HEK293 (cell line): Measurements from ENCODE around the gene PKNOX2.

Source experiments
- FEZF1 ChIP-seq: fragments of 450-650 bp; formaldehyde crosslinking; IDR thresholded peaks from 2 replicates; pipeline ENCODE4 v1.5.1; 2016; ENCODE audit warnings: missing biosample characterization, missing genetic modification characterization
- KLF8 ChIP-seq: fragments of 450-650 bp; formaldehyde crosslinking; IDR thresholded peaks from 2 replicates; pipeline ENCODE4 v1.5.1; 2016; ENCODE audit warnings: missing biosample characterization, missing genetic modification characterization
- KLF9 ChIP-seq: fragments of 450-650 bp; formaldehyde crosslinking; IDR thresholded peaks from 2 replicates; pipeline ENCODE4 v1.5.1; 2016; ENCODE audit warnings: missing biosample characterization, missing genetic modification characterization, low read depth
- REST ChIP-seq: fragments of 450-650 bp; formaldehyde crosslinking; IDR thresholded peaks from 2 replicates; pipeline ENCODE4 v1.5.1; 2016; ENCODE audit warnings: missing biosample characterization, missing genetic modification characterization
- ZNF214 ChIP-seq: fragments of 450-650 bp; formaldehyde crosslinking; IDR thresholded peaks from 2 replicates; pipeline ENCODE4 v1.5.1; 2017; ENCODE audit warnings: missing biosample characterization, mild to moderate bottlenecking, missing genetic modification characterization, borderline replicate concordance
- ZNF24 ChIP-seq: fragments of 450-650 bp; formaldehyde crosslinking; IDR thresholded peaks from 2 replicates; pipeline ENCODE4 v1.5.1; 2016; ENCODE audit warnings: missing biosample characterization, missing genetic modification characterization
- ZNF292 ChIP-seq: fragments of 450-650 bp; formaldehyde crosslinking; IDR thresholded peaks from 2 replicates; pipeline ENCODE4 v1.5.1; 2016; ENCODE audit warnings: low read depth, missing biosample characterization, missing genetic modification characterization, borderline replicate concordance
- TF ChIP-seq, protein P1 (sequence below): fragments of 450-650 bp; formaldehyde crosslinking; IDR thresholded peaks from 2 replicates; pipeline ENCODE4 v1.5.1; 2016; ENCODE audit warnings: missing biosample characterization, missing genetic modification characterization
- TF ChIP-seq, protein P2 (sequence below): fragments of 450-650 bp; formaldehyde crosslinking; optimal IDR thresholded peaks from 2 replicates; pipeline ENCODE3; 2016; ENCODE audit warnings: missing biosample characterization, mild to moderate bottlenecking, missing genetic modification characterization

- TF ChIP-seq, protein P1, sequence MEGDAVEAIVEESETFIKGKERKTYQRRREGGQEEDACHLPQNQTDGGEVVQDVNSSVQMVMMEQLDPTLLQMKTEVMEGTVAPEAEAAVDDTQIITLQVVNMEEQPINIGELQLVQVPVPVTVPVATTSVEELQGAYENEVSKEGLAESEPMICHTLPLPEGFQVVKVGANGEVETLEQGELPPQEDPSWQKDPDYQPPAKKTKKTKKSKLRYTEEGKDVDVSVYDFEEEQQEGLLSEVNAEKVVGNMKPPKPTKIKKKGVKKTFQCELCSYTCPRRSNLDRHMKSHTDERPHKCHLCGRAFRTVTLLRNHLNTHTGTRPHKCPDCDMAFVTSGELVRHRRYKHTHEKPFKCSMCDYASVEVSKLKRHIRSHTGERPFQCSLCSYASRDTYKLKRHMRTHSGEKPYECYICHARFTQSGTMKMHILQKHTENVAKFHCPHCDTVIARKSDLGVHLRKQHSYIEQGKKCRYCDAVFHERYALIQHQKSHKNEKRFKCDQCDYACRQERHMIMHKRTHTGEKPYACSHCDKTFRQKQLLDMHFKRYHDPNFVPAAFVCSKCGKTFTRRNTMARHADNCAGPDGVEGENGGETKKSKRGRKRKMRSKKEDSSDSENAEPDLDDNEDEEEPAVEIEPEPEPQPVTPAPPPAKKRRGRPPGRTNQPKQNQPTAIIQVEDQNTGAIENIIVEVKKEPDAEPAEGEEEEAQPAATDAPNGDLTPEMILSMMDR (tag by site-specific recombination): no peak
- TF ChIP-seq KLF8 (tag by site-specific recombination): no peak
- no peak for TF ChIP-seq FEZF1 (tag by site-specific recombination)
- TF ChIP-seq, protein P2, sequence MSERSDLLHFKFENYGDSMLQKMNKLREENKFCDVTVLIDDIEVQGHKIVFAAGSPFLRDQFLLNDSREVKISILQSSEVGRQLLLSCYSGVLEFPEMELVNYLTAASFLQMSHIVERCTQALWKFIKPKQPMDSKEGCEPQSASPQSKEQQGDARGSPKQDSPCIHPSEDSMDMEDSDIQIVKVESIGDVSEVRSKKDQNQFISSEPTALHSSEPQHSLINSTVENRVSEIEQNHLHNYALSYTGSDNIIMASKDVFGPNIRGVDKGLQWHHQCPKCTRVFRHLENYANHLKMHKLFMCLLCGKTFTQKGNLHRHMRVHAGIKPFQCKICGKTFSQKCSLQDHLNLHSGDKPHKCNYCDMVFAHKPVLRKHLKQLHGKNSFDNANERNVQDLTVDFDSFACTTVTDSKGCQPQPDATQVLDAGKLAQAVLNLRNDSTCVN (tag by site-specific recombination): no peak
- TF ChIP-seq ZNF214: no peak
- TF ChIP-seq ZNF24 (tag by site-specific recombination): no peak
- no peak for TF ChIP-seq REST (tag by site-specific recombination)
- no peak for TF ChIP-seq ZNF292
- TF ChIP-seq KLF9 (tag by site-specific recombination): no peak
Measured at GRCh38 chr11:125153837-125154236, 10.7 kb upstream of the PKNOX2 start.
